GM21423 (cell line): ENCODE results near the gene ELMO1.

Experiments used
- ATAC-seq: cut with Tn5 transposase; IDR thresholded peaks from one replicate; pipeline ENCODE4 v1.9.1; 2021; ENCODE audit warnings: mild to moderate bottlenecking, moderate library complexity; ENCODE audit not compliant: unreplicated experiment

ELMO1 gene

GRCh38 chr7:37282093-37282444 lies 166.6 kb downstream of the ELMO1 start:
- no peak for ATAC-seq

GRCh38 chr7:37281368-37282092 lies 167.1 kb downstream of the ELMO1 start:
- no peak for ATAC-seq

- no peak for ATAC-seq
Measured at GRCh38 chr7:37277513-37277912, 171.2 kb downstream of the ELMO1 start.

GRCh38 chr7:37275078-37275710 lies 173.5 kb downstream of the ELMO1 start:
- no peak for ATAC-seq

- ATAC-seq, result no peak
Measured at GRCh38 chr7:37273891-37274290, 174.8 kb downstream of the ELMO1 start.

GRCh38 chr7:37269711-37270508 lies 178.8 kb downstream of the ELMO1 start:
- ATAC-seq, result no peak

GRCh38 chr7:37267251-37267650 lies 181.4 kb downstream of the ELMO1 start:
- no peak for ATAC-seq

GRCh38 chr7:37265876-37266275 lies 182.8 kb downstream of the ELMO1 start:
- ATAC-seq, result no peak

GRCh38 chr7:37265006-37265405 lies 183.7 kb downstream of the ELMO1 start:
- no peak for ATAC-seq

- no peak for ATAC-seq
Measured at GRCh38 chr7:37262181-37262580, 186.5 kb downstream of the ELMO1 start.

- ATAC-seq, result no peak
Measured at GRCh38 chr7:37259319-37259821, 189.3 kb downstream of the ELMO1 start.

GRCh38 chr7:37256631-37257030 lies 192.0 kb downstream of the ELMO1 start:
- no peak for ATAC-seq

- ATAC-seq, result no peak
Measured at GRCh38 chr7:37255327-37255944, 193.2 kb downstream of the ELMO1 start.

GRCh38 chr7:37251222-37251621 lies 197.4 kb downstream of the ELMO1 start:
- no peak for ATAC-seq

- ATAC-seq, result no peak
Measured at GRCh38 chr7:37249240-37249639, 199.4 kb downstream of the ELMO1 start.

GRCh38 chr7:37248396-37248861 lies 200.2 kb downstream of the ELMO1 start:
- no peak for ATAC-seq

- no peak for ATAC-seq
Measured at GRCh38 chr7:37247861-37248260, 200.8 kb downstream of the ELMO1 start.

- no peak for ATAC-seq
Measured at GRCh38 chr7:37245590-37245989, 203.1 kb downstream of the ELMO1 start.

GRCh38 chr7:37236906-37237305 lies 211.8 kb downstream of the ELMO1 start:
- no peak for ATAC-seq

- ATAC-seq, result no peak
Measured at GRCh38 chr7:37235813-37236212, 212.9 kb downstream of the ELMO1 start.

- ATAC-seq, result no peak
Measured at GRCh38 chr7:37234928-37235327, 213.7 kb downstream of the ELMO1 start.
